Kidney capillary endothelial cell (primary cell): ENCODE results near the gene CYB5B.

ENCODE experiments used
- DNase-seq: peaks from one replicate; pipeline ENCODE4 v3.0.0-alpha.2; 2018; ENCODE audit warnings: low spot score

Gene CYB5B

GRCh38 chr16:69424053-69424934 lies at the start of gene CYB5B:
CYB5B (plus strand) TSS chr16:69424619; CDS start chr16:69424684, 65 bp downstream.
- DNase-seq = peak; percentile 99

- DNase-seq = no peak
Measured at GRCh38 chr16:69376393-69377059, 47.9 kb upstream of the CYB5B start.

DNA sequence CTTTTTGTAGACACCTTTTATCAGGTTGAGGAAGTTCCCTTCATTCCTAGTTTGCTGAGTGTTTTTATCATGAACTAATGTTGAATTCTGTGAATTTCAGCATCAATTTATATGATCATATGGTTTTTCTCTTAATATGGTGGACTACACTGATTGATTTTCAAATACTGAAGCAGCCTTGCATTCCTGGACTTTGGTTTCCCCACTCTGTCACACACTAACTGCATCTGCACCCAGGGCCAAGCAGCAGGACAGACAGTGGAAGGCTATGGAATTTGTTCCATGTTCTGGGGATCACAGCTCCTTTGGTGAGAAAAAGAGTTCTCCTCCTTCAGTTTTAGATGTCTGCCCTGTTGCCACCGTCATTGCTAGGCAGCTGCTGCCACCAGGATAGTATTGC lies 46.4 kb upstream of the CYB5B start:
- no peak for DNase-seq

DNA sequence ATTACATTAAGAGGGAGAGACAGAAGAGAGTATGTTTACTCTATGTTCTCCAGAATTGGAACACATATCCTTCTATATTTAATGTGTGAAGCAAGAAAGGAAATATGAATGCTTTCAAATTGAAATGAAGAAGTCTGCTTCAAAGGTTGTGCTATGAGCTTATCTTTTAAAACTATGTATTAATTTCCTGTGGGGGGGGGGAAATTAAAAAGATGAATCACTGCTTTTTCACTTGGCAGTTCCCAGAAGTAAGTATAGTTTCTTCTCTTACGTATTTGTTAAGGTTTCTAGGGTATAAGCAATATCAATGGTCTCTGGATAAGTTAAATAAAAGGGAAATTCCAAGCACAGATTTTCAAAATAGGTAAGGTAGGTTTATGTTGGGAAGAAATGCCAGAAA lies 45.7 kb upstream of the CYB5B start:
- no peak for DNase-seq

DNA sequence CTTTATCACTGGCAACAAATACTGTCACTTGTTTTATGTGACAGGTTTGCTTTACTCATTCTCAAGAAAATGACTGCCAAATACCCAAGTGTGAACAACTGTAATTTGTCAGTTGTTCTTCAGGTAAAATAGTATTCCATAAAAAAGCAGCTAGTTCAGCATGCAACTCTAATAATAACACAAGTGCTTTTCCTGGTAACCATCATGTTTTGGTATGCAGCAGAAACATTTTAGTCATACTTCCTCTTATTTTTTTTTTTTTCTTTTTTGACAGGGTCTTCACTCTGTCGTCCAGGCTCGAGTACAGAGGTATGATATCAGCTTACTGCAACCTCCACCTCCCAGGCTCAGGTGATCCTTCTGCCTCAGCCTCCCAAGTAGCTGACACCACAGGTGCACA lies 43.2 kb upstream of the CYB5B start:
- peak; percentile 24 for DNase-seq

GRCh38 chr16:69382421-69382820 lies 42.0 kb upstream of the CYB5B start:
- DNase-seq = no peak

- no peak for DNase-seq
Measured at GRCh38 chr16:69384974-69385373, 39.4 kb upstream of the CYB5B start.

GRCh38 chr16:69386596-69386995 lies 37.8 kb upstream of the CYB5B start:
- no peak for DNase-seq

- no peak for DNase-seq
Measured at GRCh38 chr16:69393898-69394849, 30.2 kb upstream of the CYB5B start.

DNA sequence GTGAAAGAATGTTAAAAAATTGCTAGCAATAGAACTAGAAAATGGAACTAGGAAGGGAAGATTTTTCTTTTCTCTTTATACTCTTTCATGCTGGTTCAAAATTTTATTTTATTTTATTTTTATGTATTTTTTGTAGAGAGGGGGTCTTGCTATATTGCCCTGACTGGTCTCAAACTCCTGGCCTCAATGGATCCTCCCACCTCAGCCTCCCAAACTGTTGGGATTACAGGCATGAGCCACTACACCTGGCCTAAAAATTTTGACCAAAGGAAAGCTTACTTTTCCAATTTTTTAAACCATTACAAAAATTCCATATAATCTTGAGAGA lies 28.6 kb upstream of the CYB5B start:
- no peak for DNase-seq

DNA sequence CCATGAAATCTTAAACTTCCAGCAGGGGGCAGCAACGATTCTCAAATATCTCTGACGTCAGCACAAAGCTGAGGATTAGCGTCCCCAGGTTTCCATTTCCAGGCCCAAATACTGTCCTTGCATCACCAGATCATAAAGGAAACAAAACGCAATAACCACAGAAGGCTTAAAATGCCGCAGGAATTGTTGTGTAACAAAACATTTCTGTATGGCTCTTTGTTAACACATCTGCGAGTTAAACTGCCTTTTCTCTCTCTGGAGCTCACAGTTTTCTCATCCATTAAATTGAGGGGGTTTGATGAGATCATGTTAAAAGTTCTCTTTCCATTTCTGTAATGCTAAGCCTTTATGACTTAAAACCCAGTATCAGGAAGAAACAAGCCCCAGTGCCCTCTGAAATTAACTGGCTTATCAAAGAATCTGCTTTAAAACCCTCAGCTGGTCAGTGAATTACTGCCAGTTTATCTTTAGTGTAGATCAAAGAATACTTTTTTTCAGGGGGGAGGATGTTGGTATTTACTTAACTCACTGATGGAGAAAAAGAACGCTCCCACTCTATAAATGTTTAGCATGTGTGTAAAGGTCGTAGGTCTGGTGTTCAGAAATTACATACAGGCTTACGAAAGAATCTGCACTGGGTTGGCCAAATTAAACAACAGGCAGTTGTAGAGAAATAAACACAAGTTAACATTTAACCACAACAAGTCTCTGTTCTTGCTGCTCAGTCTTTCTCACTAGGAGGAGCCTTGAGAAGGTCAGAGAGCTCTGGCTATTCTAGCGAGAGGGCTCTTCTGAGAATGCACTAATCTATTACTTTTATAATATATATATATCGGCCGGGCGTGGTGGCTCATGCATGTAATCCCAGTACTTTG lies 28.0 kb upstream of the CYB5B start:
- DNase-seq = peak; percentile 80

DNA sequence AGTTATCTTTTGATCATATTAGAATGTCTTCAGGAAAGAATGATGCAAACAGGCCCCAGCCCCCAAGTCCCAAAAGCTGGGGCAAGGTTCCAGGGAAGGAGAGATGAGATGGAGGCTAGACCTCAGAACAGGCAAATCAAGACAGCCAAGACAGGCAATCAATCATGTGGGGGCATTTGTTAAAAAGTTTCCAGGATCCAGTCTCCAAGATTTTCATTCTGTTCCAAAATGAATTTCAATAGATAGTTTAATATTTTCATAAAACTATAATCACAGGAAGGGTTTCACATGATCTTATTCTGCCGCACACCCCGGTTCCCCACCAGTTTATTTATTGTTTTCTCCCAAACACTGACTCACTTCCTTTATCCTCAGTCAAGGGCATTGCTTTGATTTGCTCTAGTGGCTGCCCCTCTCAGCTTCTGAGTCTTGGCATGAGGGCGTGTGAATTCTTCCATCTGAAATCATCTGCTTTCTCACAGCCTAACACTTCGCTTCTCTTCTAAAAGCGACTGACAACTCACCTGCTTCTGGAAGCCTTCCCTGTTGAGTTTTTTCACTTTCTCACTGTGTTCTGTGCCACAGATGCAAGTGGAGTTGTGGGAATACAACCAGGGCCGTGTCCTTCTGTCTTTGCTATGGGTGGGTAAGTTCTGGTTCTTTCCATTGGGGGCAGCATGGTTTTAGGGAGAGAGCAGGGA lies 26.4 kb upstream of the CYB5B start:
- DNase-seq = peak; percentile 92

- peak; percentile 50 for DNase-seq
Measured at GRCh38 chr16:69399361-69399760, 25.1 kb upstream of the CYB5B start.

- DNase-seq = no peak
Measured at GRCh38 chr16:69402439-69402838, 22.0 kb upstream of the CYB5B start.

GRCh38 chr16:69404275-69404805 lies 20.1 kb upstream of the CYB5B start:
- no peak for DNase-seq

GRCh38 chr16:69405326-69405725 lies 19.1 kb upstream of the CYB5B start:
- no peak for DNase-seq

DNA sequence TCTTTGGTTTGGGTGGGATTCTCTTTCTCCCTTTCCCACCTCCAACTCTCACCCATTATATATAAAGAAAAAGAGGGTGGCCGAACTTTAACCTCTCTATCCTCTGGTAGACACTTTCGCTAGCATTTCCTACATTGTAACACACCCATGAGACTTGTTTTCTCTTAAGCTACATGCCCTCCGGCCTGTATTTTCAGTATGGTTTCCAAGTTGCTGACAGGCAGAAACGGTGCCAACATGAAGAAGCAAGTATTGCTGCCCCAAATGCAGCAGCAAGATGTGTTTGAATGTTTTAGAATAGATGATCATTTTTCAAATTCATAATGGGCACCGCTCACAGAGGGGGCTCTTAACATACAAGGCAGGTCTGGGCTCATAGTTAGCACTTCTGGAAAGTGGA lies 18.7 kb upstream of the CYB5B start:
- no peak for DNase-seq

- no peak for DNase-seq
Measured at GRCh38 chr16:69406780-69407331, 17.6 kb upstream of the CYB5B start.

DNA sequence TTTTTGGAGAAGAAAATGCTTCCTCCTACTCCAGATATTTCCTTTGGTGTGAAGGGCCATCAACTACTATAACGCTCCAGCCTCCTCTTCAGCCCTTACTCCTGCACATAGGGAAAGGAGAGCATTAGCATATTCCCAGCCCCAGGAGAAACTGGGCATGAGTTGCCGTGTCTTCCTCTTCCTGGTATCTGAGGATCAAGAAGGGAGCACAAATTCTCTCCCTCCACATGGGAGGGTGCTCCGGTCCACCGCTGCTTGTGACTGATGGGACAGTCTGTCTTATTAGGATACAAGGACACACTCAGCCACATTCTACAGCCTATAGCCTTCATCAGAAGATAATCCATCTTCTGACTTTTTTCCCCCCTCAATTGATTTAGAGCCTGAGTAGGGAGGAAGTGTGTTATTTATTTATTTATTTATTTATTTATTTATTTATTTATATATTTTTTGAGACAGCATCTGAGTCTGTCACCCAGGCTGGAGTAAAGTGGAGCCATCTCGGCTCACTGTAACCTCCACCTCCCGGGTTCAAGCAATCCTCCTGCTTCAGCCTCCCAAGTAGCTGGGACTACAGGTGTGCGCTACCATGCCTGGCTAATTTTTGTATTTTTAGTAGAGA lies 16.6 kb upstream of the CYB5B start:
- no peak for DNase-seq

GRCh38 chr16:69408475-69408874 lies 15.9 kb upstream of the CYB5B start:
- no peak for DNase-seq
